Measurements from ENCODE around the gene PSAT1.

DNA sequence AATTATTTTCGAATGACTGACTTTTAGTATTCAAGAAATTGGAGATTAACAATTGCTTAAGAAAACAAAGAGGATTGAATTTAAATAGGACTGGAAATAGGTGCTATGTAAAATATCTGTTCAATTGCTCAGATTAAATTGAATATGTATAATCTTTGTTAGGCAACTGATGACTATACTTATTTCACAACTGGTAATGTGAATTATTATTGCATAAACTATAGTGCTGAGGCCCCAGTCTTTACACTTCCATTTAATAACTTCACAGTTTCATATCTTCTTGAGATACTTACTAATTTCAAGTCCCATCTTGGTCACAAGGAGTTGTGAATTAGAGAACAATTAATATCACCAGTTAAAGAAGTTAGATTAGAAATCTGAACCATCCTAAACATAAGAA lies 44.3 kb upstream of the PSAT1 start:
- no peak for TF ChIP-seq FOS (IDR thresholded peaks at IDR 0.05; ENCODE audit: low read depth, low read length)
- no peak for TF ChIP-seq POLR2A (IDR thresholded peaks at IDR 0.05; ENCODE audit: low read depth, low read length)
- TF ChIP-seq, protein P1, sequence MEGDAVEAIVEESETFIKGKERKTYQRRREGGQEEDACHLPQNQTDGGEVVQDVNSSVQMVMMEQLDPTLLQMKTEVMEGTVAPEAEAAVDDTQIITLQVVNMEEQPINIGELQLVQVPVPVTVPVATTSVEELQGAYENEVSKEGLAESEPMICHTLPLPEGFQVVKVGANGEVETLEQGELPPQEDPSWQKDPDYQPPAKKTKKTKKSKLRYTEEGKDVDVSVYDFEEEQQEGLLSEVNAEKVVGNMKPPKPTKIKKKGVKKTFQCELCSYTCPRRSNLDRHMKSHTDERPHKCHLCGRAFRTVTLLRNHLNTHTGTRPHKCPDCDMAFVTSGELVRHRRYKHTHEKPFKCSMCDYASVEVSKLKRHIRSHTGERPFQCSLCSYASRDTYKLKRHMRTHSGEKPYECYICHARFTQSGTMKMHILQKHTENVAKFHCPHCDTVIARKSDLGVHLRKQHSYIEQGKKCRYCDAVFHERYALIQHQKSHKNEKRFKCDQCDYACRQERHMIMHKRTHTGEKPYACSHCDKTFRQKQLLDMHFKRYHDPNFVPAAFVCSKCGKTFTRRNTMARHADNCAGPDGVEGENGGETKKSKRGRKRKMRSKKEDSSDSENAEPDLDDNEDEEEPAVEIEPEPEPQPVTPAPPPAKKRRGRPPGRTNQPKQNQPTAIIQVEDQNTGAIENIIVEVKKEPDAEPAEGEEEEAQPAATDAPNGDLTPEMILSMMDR (conservative IDR thresholded peaks at IDR 0.05; ENCODE audit: low read depth, low read length) = no peak

All from IMR-90 (cell line).